HG03135 (cell line): ENCODE data around the gene SDS.

Experiments
- ATAC-seq: cut with Tn5 transposase; IDR thresholded peaks from one replicate; pipeline ENCODE4 v1.9.1; 2021; ENCODE audit warnings: mild to moderate bottlenecking, moderate library complexity; ENCODE audit not compliant: unreplicated experiment

The SDS gene

GRCh38 chr12:113403435-113404415 lies at the start of gene SDS:
Gene SDS (minus strand): TSS chr12:113403887. CDS start chr12:113399708, 4,179 bp downstream.
- ATAC-seq = no peak

GRCh38 chr12:113453330-113453729 lies 49.6 kb upstream of the SDS start:
- ATAC-seq = no peak

DNA sequence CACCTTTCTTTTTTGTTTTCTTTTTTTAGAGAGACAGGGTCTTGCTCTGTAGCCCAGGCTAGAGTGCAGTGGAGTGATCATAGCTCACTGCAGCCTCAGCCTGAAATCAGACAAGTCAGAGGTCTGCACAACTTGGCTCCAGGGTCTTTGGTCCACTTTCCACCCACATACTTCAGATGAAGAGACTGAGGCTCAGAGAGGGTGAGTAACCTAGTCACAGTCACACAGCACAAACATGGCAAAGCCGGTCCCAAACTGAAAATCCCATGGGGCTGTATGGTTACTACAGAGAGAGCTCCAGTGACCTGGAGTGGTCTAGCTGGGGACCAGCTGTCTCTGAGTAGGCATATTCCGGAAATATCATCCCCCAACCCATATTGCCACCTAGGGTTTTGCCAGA lies 48.8 kb upstream of the SDS start:
- ATAC-seq = no peak

DNA sequence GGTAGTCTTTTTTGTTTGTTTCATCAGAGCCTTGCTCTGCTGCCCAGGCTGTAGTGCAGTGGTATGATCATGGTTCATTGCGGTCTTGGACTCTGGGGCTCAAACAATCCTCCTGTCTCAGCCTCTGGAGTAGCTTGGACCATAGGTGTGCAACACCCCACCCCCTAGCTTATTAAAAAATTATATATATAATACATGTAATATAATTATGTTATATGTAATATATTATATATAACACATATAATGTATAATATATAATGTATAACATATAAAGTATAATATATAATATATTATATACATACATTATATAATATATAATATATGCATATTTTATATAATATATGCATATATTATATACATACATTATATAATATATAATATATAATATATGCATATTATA lies 46.2 kb upstream of the SDS start:
- no peak for ATAC-seq

GRCh38 chr12:113449299-113449698 lies 45.6 kb upstream of the SDS start:
- no peak for ATAC-seq

DNA sequence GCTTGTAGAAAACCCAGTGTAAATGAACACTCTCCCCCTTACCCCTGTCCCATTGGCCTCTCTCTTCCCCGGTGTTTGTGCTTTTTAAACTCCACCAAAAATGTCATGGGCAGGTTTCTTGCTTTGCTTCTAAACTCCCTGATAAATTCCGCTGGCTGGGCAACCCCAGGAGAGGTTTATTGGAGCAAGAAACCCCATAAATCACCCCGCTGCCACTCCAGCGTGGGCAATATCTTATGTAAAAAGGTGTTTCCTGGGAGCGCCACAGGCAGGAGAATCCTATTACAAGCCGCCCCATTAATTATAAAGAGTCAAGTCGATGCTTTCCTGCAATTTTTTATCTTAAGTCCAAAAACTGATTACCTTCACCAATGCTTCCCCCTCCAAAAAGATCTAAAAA lies 45.2 kb upstream of the SDS start:
- no peak for ATAC-seq

- ATAC-seq = no peak
These were observed 42.0 kb upstream of the SDS start for GRCh38 chr12:113445544-113446171.

- ATAC-seq = no peak
These were observed 39.4 kb upstream of the SDS start for GRCh38 chr12:113443030-113443539.

- no peak for ATAC-seq
These were observed 37.5 kb upstream of the SDS start for GRCh38 chr12:113440947-113441782.

DNA sequence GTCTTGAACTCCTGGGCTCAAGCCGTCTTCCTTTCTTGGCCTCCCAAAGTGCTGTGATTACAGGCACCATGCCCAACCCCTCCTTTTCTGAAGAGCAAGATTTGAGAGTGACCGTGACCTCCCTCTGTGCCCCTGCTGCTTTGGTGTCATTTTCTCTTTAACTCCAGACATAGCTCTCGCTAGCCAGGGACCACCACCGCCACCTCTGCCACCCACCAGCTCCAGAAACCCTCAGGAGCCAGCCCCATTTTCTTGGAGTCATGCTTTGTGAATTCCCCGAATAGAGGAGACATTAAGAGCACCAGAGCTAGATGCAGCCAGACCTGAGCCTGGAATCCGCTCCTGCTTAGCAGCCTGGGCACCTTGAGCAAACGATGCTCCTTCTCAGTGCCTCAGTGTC lies 36.6 kb upstream of the SDS start:
- ATAC-seq = no peak

- ATAC-seq = no peak
These were observed 35.9 kb upstream of the SDS start for GRCh38 chr12:113439606-113440030.

- no peak for ATAC-seq
These were observed 35.6 kb upstream of the SDS start for GRCh38 chr12:113439301-113439597.

DNA sequence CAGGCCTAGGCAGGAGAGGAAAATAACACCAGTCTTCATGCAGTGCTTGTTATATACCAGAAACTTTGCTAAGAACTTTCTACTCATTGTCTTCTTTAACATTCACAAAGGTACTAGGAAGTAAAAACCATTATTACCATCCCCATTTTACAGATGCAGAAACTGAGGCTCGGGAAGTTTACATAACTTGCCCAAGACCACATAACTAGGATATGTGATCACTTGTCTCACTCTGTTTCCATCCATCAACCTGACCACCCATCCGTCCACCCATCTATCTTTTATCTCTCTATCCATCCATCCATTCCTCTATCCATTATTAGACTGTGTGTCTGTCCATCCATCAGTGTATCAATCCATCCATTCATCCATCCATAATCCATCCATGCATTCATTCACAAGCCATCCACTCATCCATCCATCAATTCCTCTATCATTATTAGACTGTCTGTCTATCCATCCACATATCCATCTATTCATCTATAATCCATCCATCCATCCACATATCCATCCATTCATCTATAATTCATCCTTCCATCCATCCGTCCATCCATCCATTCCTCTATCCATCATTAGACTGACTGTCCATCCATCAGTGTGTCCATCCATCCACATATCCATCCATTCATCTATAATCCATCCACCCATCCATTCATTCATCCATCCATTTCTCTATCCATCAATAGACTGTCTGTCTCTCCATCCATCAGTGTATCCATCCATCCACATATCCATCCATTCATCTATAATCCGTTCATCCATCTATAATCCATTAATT lies 35.0 kb upstream of the SDS start:
- no peak for ATAC-seq

DNA sequence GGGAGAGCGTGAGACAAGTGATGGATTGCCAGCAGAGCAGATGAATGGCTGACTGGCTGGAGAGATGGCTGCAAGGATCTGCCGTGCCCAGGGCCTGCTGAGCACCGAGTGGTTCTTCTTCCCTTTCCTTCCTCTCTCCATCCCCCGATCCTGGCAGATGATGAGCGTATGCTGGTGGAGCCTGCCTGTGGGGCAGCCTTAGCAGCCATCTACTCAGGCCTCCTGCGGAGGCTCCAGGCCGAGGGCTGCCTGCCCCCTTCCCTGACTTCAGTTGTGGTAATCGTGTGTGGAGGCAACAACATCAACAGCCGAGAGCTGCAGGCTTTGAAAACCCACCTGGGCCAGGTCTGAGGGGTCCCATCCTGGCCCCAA lies 34.0 kb upstream of the SDS start:
- ATAC-seq = no peak

- no peak for ATAC-seq
These were observed 33.5 kb upstream of the SDS start for GRCh38 chr12:113436993-113437728.

- ATAC-seq = no peak
These were observed 32.9 kb upstream of the SDS start for GRCh38 chr12:113436586-113436985.

DNA sequence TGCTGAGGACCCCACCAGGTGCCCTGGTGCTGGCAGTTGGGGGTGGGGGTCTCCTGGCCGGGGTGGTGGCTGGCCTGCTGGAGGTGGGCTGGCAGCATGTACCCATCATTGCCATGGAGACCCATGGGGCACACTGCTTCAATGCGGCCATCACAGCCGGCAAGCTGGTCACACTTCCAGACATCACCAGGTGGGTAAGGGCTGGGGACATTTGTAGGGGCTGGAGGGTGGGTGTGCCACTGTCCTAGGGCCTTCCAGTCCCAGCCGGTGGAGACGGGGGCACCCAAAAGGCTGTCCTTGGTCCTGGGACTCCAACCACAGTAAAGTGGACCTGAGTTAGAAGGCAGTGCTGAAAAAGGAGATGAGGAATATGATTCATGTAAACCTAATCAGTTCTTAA lies 31.7 kb upstream of the SDS start:
- ATAC-seq = no peak

GRCh38 chr12:113432986-113433385 lies 29.3 kb upstream of the SDS start:
- no peak for ATAC-seq

DNA sequence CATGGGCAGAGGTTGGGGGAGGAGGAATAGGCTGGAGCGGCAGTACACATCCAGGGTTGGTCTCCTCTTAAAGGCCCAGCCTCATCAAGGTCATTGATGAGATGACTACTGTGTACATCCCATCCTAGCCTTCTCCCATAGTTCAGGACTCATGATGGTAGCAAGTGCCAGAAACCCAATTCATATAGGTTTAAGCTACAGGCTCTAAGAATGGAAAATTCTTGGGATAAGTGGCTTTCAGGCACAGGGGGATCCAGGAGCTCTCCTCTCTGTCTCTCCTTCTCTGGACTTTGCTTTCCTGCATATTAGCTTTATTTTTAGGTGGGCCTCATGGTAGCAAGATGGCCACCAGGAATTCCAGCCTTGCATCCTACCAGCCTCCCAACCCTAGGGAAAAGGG lies 24.8 kb upstream of the SDS start:
- ATAC-seq = no peak

DNA sequence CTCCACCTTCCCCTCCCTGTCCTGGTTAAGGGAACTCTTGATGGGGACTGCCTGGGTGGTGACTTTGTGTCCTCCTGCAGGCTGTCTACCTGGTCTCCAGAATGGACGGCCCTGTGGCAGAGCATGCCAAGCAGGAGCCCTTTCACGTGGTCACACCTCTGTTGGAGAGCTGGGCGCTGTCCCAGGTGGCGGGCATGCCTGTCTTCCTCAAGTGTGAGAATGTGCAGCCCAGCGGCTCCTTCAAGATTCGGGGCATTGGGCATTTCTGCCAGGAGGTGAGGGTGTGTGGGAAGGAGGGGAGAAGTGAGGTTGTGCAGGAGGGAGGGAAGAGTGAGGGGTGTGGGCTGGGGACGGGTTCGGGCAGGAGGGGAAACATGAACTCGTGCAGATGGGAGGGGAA lies 24.2 kb upstream of the SDS start:
- no peak for ATAC-seq
